Heart right ventricle (tissue), 16 donors: Measurements from ENCODE around the gene SCN5A. TPM values are rescaled to one million over a fixed set of nuclear protein-coding genes. Genes with fewer than 3 reads are reported as not detected.

ENCODE experiments used
- ATAC-seq, 8 donors: fragments of 200-7000 bp; cut with Tn5 transposase; one replicate each; pipeline ENCODE4 v1.9.1; 2020; ENCODE audit warnings: mild to moderate bottlenecking in 8 of 8, moderate library complexity in 8 of 8, moderate number of reproducible peaks in 1 of 8
- DNase-seq, 2 donors: peaks; one replicate each; pipeline ENCODE4 v3.0.0-alpha.2; 2020
- H3K27ac ChIP-seq, 10 donors: fragments of 200-600 bp; sonication (generic) in 2 of 10; one replicate each; pipeline versions ENCODE4 v1.5.0 to v1.8.0; 2020 to 2022; ENCODE audit warnings: mild to moderate bottlenecking in 3 of 10
- H3K27me3 ChIP-seq, 7 donors: fragments of 200-600 bp; one replicate each; pipeline ENCODE4 v1.8.0; 2021 to 2022; ENCODE audit warnings: mild to moderate bottlenecking in 2 of 7
- H3K36me3 ChIP-seq, 9 donors: fragments of 200-600 bp; sonication (generic) in 1 of 9; one replicate each; pipeline versions ENCODE4 v1.5.0 to v1.8.0; 2020 to 2022; ENCODE audit warnings: mild to moderate bottlenecking in 2 of 9
- H3K4me1 ChIP-seq, 9 donors: fragments of 200-600 bp; sonication (generic) in 1 of 9; one replicate each; pipeline versions ENCODE4 v1.5.0 to v1.8.0; 2020 to 2022; ENCODE audit warnings: mild to moderate bottlenecking in 4 of 9
- H3K4me3 ChIP-seq, 10 donors: fragments of 200-600 bp; sonication (generic) in 2 of 10; one replicate each; pipeline versions ENCODE4 v1.5.0 to v1.8.0; 2020 to 2022; ENCODE audit warnings: mild to moderate bottlenecking in 7 of 10, moderate library complexity in 2 of 10
- H3K9me3 ChIP-seq, 11 donors: fragments of 200-600 bp in 10 of 11; sonication (generic) in 2 of 11; one replicate each; pipeline versions ENCODE4 v1.5.0 to v1.8.0; 2013 to 2022; ENCODE audit warnings: mild to moderate bottlenecking in 2 of 11, control low read depth in 1 of 11, moderate library complexity in 1 of 11
- WGBS, 2 donors: extraction: QIAGEN DNeasy Blood & Tissue Kit; methylation state at CpG; one replicate each; pipeline ENCODE4 v1.1.7; 2013; ENCODE audit warnings: inconsistent platforms in 1 of 2; 5-methylcytosine and 5-hydroxymethylcytosine counted together
- intact Hi-C, 10 donors: fragments of 100-400 bp; cut with DNase I; formaldehyde crosslinking; loops; one replicate each; pipeline versions ENCODE4 v1.11.1 to v1.14.2; 2022
- polyA plus RNA-seq, 2 donors: library from polyadenylated mRNA; stranded (reverse); fragments of 200-250 nt; gene quantifications; one replicate each; pipeline ENCODE4 v1.2.3, GENCODE V29; 2013
- total RNA-seq, 10 donors: library from RNA; stranded (reverse); fragmentation: NEBNext Ultra II Directional in 3 of 10; extraction: Animal tissue kit (Norgen Biotek cat#: 25700) in 3 of 10; gene quantifications; one replicate each; pipeline versions ENCODE4 v1.2.1 to v1.2.4, GENCODE V29; 2021 to 2023
- TF ChIP-seq, protein P1 (sequence below), 9 donors: fragments of 200-600 bp; sonication (generic) in 2 of 9; IDR thresholded peaks; one replicate each; pipeline versions ENCODE4 v1.5.0 to v1.8.0; 2021 to 2022; ENCODE audit warnings: antibody characterized with exemption in 9 of 9, mild to moderate bottlenecking in 5 of 9, moderate library complexity in 1 of 9
- donor health status: Arrhythmogenic right ventricular cardiomyopathy.
- donor health status: ischemic (EF 13 %, LVEDD 7.1; RV severe dilation, severe dysfunction).
- donor health status: healthy with polysubstance abuse.
- donor health status: DM: no; HTN: yes; CAD: no.
- donor health status: DM: no; HTN: no; CAD: no.
- donor health status: ischemic (EF 25% LVEDD 6.9; RV normal size, moderate dysfunction).
- donor health status: ischemic (EF 25% LVEDD 5.7; RV mildly dilated, moderate dysfunction).
- donor health status: healthy.
- donor health status: DM: yes; HTN: yes; CAD: no.
- donor health status: Ischemic cardiomyopathy.
- donor health status: ischemic (EF 35%, LVEDD 5.7; RV mildly dilated, moderate dysfunction).
- donor health status: nonischemic (EF 11% LVEDD 7.7; RV severe dilation, severe dysfunction).
- donor health status: DM: yes; HTN: yes; CAD: no.
- donor health status: PGD.
- donor health status: ischemic (EF 29% LVEDD 5.4; RV normal size, mild dysfunction).
- donor health status: nonischemic (EF 23%, LVEDD 6.1; RV moderate dilation, normal function).

Gene SCN5A
- total and polyA plus RNA-seq, 12 donors, result 29.9 to 254 (median 177) TPM

DNA sequence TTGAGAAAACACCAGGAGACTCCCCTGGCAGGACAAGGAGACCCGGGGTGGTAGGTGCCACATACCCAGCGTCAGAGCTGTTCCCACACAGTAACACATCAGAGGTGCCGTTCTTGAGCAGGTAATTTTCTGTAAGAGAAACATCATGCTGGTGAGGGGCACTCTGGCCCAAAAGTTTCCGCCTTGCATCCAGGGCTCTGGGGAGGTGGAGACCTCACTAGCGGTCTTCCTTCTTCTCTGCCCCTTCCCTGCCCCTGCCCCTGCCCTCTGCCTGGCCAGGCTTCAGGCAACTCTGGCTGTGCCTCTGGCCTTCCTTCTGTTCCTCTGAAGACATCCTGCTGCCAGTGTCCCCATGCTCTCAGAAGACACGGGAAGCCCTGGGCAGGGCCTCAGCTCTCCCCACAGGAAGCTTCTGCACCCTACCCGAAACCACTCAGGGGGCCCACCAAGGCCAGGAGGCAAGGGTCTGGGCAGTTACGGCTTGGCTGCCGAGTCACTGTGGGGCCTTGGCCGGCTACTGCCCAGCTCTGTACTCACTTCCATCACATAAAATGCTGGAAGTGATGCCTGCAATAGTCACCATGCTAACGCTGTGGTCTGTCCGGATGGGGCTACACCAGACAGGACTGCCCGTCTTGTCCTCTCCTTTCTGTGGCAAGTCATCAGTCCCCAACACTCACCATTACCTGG, 41.3 kb downstream of the SCN5A start:
- 83 to 86% methylated on average over 13 of the region's 13 CpGs for WGBS, 2 donors
- peaks cover 0 to 4% (median 0%) of the 10 kb centered on the region in 9 donors for H3K4me1 ChIP-seq
- ATAC-seq (no peak), DNase-seq (no peak)
- peaks cover 0 to 84% (median 0%) of the 10 kb centered on the region in 9 donors for H3K36me3 ChIP-seq
- no peak overlapping the region for H3K27ac ChIP-seq
- H3K27me3 ChIP-seq, result no peaks in the 10 kb centered on the region
- no peaks in the 10 kb centered on the region for H3K9me3 ChIP-seq
- no peak overlapping the region for H3K4me3 ChIP-seq
- TF ChIP-seq, protein P1, sequence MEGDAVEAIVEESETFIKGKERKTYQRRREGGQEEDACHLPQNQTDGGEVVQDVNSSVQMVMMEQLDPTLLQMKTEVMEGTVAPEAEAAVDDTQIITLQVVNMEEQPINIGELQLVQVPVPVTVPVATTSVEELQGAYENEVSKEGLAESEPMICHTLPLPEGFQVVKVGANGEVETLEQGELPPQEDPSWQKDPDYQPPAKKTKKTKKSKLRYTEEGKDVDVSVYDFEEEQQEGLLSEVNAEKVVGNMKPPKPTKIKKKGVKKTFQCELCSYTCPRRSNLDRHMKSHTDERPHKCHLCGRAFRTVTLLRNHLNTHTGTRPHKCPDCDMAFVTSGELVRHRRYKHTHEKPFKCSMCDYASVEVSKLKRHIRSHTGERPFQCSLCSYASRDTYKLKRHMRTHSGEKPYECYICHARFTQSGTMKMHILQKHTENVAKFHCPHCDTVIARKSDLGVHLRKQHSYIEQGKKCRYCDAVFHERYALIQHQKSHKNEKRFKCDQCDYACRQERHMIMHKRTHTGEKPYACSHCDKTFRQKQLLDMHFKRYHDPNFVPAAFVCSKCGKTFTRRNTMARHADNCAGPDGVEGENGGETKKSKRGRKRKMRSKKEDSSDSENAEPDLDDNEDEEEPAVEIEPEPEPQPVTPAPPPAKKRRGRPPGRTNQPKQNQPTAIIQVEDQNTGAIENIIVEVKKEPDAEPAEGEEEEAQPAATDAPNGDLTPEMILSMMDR (IDR thresholded peaks at IDR 0.05), result no peak
- intact Hi-C loops, result no loop called here

DNA sequence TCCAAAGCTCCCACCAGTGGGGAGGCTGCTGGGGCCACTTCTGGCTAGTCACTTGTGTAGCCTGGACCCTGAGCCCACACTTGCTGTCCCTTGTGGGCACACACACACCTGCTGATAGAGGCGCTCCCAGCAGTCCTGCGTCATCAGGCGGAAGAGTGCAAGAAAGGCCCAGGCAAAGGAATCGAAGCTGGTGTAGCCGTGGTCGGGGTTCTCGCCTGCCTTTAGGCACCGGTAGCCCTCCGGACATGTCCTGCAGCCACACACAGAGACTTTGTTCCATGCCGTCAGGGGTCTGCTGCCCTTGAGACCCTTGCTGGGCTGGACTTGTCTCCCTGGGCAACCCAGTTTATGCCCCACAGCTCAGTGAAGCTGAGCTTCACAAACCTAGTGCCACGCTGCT, 42.9 kb downstream of the SCN5A start:
- WGBS, 2 donors, result 91% methylated on average over 11 of the region's 11 CpGs
- Histone ChIP-seq H3K9me3 (no peaks in the 10 kb centered on the region), H3K36me3 (peaks cover 0 to 91% (median 0%) of the 10 kb centered on the region in 9 donors), H3K4me1 (no peaks in the 10 kb centered on the region), H3K27me3 (no peaks in the 10 kb centered on the region), H3K27ac (no peak overlapping the region), H3K4me3 (no peak overlapping the region)
- TF ChIP-seq, protein P1 (IDR thresholded peaks at IDR 0.05), result no peak
- intact Hi-C loops, result no loop called here
- ATAC-seq (no peak), DNase-seq (no peak)

DNA sequence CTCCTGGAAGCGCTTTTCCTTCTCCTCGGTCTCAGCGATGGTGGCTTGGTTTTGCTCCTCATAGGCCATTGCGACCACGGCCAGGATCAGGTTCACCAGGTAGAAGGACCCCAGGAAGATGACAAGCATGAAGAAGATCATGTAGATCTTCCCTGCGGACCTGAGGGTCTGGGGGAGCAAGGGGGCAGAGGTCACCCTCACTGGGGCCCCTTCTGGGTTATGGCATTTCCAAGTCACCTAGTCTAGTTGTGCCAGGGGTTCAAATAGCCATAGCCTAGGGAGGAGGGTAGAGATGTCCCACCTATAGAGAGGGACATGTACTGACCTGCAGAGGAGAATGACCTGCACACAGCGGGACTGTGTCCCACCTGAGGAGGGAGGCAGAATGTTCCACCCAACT, 43.5 kb downstream of the SCN5A start:
- TF ChIP-seq, protein P1 (IDR thresholded peaks at IDR 0.05), result no peak
- Histone ChIP-seq H3K4me3 (no peak overlapping the region), H3K36me3 (peaks cover 0 to 95% (median 0%) of the 10 kb centered on the region in 9 donors), H3K27ac (no peak overlapping the region), H3K9me3 (peaks cover 0 to 2% (median 0%) of the 10 kb centered on the region in 11 donors), H3K4me1 (no peaks in the 10 kb centered on the region), H3K27me3 (no peaks in the 10 kb centered on the region)
- intact Hi-C loops, result no loop called here
- 94 to 96% methylated on average over 7 of the region's 7 CpGs for WGBS, 2 donors
- ATAC-seq (no peak), DNase-seq (no peak)

DNA sequence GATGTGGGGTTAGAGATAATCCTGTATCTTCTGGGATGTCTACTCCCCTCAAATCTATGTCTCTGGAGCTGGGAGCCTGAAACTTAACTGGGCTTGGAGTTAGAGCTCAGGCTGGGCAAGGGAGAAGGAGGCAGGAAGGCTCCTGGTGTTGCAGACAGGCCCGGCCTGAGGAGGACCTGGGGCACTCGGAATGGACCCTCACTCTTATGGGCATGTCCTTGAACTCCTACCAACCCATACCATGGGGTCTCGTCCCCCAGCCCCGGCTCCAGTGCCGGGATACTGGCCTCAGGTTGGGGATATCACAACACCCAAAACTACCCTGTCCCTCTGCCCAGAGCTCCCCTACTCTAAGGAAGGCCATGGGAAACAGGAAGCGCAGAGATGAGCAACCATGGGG, 45.2 kb downstream of the SCN5A start:
- DNase-seq (no peak), ATAC-seq (no peak)
- no peak overlapping the region for H3K27ac ChIP-seq
- intact Hi-C loops, result no loop called here
- H3K4me3 ChIP-seq, result no peak overlapping the region
- TF ChIP-seq, protein P1 (IDR thresholded peaks at IDR 0.05), result no peak
- peaks cover 0 to 7% (median 0%) of the 10 kb centered on the region in 11 donors for H3K9me3 ChIP-seq
- WGBS, 2 donors, result 92 to 93% methylated on average over 6 of the region's 6 CpGs
- H3K27me3 ChIP-seq, result no peaks in the 10 kb centered on the region
- H3K36me3 ChIP-seq, result peaks cover 0 to 98% (median 0%) of the 10 kb centered on the region in 9 donors
- H3K4me1 ChIP-seq, result no peaks in the 10 kb centered on the region
